Aorta (tissue), 5 donors: ENCODE measurements around the gene GAGE10. TPM values are rescaled to one million over a fixed set of nuclear protein-coding genes. Genes with fewer than 3 reads are reported as not detected.
"Not testable (repeated sequence)": the region's sequence is repeated elsewhere in the genome, so short reads cannot be mapped to it uniquely, and the experiment has no call there.

ENCODE experiments used
- ATAC-seq: fragments of 200-7000 bp; cut with Tn5 transposase; one replicate; pipeline ENCODE4 v1.9.1; 2022; ENCODE audit warnings: moderate library complexity; ENCODE audit not compliant: low FRiP score
- DNase-seq, 2 donors: peaks; one replicate each; pipeline ENCODE4 v3.0.0-alpha.2; 2020
- H3K27ac ChIP-seq, 2 donors: one replicate each; pipeline ENCODE4 v1.5.1; 2013; ENCODE audit warnings: low read length in 2 of 2, mild to moderate bottlenecking in 2 of 2, moderate library complexity in 2 of 2, control low read depth in 1 of 2, inconsistent platforms in 1 of 2, low read depth in 1 of 2
- H3K27me3 ChIP-seq, 2 donors: one replicate each; pipeline ENCODE4 v1.6.1; 2013; ENCODE audit warnings: control low read depth in 1 of 2, low read length in 1 of 2, mild to moderate bottlenecking in 1 of 2, moderate library complexity in 1 of 2; ENCODE audit not compliant: insufficient read depth in 2 of 2, control insufficient read depth in 1 of 2
- H3K36me3 ChIP-seq, 2 donors: one replicate each; pipeline ENCODE4 v1.6.1; 2013; ENCODE audit warnings: control low read depth in 1 of 2, low read length in 1 of 2, mild to moderate bottlenecking in 1 of 2; ENCODE audit not compliant: insufficient read depth in 2 of 2, control insufficient read depth in 1 of 2
- H3K4me1 ChIP-seq, 2 donors: one replicate each; pipeline ENCODE4 v1.6.1; 2013; ENCODE audit warnings: low read length in 2 of 2, control low read depth in 1 of 2, mild to moderate bottlenecking in 1 of 2, moderate library complexity in 1 of 2; ENCODE audit not compliant: insufficient read depth in 2 of 2, control insufficient read depth in 1 of 2
- H3K4me3 ChIP-seq, 2 donors: one replicate each; pipeline ENCODE4 v1.5.1; 2013; ENCODE audit warnings: low read length in 2 of 2, control low read depth in 1 of 2, mild to moderate bottlenecking in 1 of 2
- H3K9me3 ChIP-seq: one replicate; pipeline ENCODE4 v1.6.1; 2013; ENCODE audit warnings: mild to moderate bottlenecking, low read length; ENCODE audit not compliant: control insufficient read depth
- WGBS, 2 donors: extraction: QIAGEN DNeasy Blood & Tissue Kit; methylation state at CpG; one replicate each; pipeline ENCODE4 v1.1.7; 2013; 5-methylcytosine and 5-hydroxymethylcytosine counted together
- intact Hi-C, 2 donors: fragments of 100-400 bp; cut with DNase I; formaldehyde crosslinking; loops; one replicate each; pipeline versions ENCODE4 v1.14.2 to v1.15.0; 2022
- polyA plus RNA-seq, 2 donors: library from polyadenylated mRNA; stranded (reverse); fragments of 200-250 nt; gene quantifications; one replicate each; pipeline ENCODE4 v1.2.3, GENCODE V29; 2013
- total RNA-seq, 2 donors: library from RNA; stranded (reverse); fragmentation: NEBNext Ultra II Directional; extraction: Animal tissue kit (Norgen Biotek cat#: 25700); gene quantifications; one replicate each; pipeline ENCODE4 v1.2.1, GENCODE V29; 2021
- donor health status: healthy with polysubstance abuse.
- donor health status: Bipolar disorder and iron deficiency.
- donor health status: DM: no; HTN: no; CAD: no.
- donor health status: DM: no; HTN: no; CAD: no.
- donor health status: DM: yes; HTN: yes; CAD: no.

GAGE10 gene
- total and polyA plus RNA-seq, 4 donors: not detected

- DNase-seq: no peak
- intact Hi-C loops: no loop called here
- Histone ChIP-seq H3K27ac (no peak overlapping the region), H3K27me3 (no peaks in the 10 kb centered on the region), H3K9me3 (no peaks in the 10 kb centered on the region), H3K36me3 (no peaks in the 10 kb centered on the region), H3K4me1 (no peaks in the 10 kb centered on the region), H3K4me3 (no peak overlapping the region)
- ATAC-seq: peak; percentile 50
- WGBS, 2 donors: 35 to 59% methylated on average over 15 of the region's 15 CpGs
Measured at GRCh38 chrX:49308604-49309269, 5.3 kb downstream of the GAGE10 start.

GRCh38 chrX:49309401-49309981 lies 6.0 kb downstream of the GAGE10 start:
- ATAC-seq (no peak), DNase-seq (no peak)

GRCh38 chrX:49310371-49310770 lies 6.9 kb downstream of the GAGE10 start:
- WGBS, 2 donors: 48 to 66% methylated on average over 18 of the region's 18 CpGs
- H3K27me3 ChIP-seq: no peaks in the 10 kb centered on the region
- intact Hi-C loops: no loop called here
- no peaks in the 10 kb centered on the region for H3K36me3 ChIP-seq
- no peak overlapping the region for H3K27ac ChIP-seq
- DNase-seq (no peak), ATAC-seq (no peak)
- H3K4me3 ChIP-seq: no peak overlapping the region
- no peaks in the 10 kb centered on the region for H3K4me1 ChIP-seq
- H3K9me3 ChIP-seq: no peaks in the 10 kb centered on the region

More at GRCh38 chrX:49309401-49309981, 6.0 kb downstream of the GAGE10 start:
- intact Hi-C loops: no loop called here
- 0 to 28% methylated on average over 8 of the region's 8 CpGs for WGBS, 2 donors
- H3K4me3 ChIP-seq: peak overlapping the region; percentile 24 to 48
- H3K4me1 ChIP-seq: no peaks in the 10 kb centered on the region
- H3K27me3 ChIP-seq: no peaks in the 10 kb centered on the region
- H3K27ac ChIP-seq: peak overlapping the region in 1 of 2 donors; percentile 6
- H3K36me3 ChIP-seq: no peaks in the 10 kb centered on the region
- H3K9me3 ChIP-seq: no peaks in the 10 kb centered on the region

DNA sequence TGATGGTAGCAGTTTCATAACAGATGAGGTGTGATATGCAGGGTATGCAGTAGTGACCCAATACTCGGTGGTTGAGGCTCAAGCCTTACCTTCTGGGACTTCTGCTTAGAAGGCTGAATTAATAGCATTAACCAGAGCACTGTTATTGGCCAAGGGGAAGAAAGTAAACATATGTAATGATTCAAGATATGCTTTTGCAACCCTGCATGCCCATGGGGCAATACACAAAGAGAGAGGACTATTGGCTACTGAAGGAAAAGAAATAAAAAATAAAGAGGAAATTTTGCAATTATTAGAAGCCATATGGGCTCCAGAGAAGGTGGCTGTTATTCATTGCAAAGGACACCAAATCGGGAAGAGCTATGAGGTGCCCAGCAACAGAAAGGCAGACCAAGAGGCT lies 8.7 kb downstream of the GAGE10 start:
- Histone ChIP-seq H3K9me3 (no peaks in the 10 kb centered on the region), H3K27me3 (no peaks in the 10 kb centered on the region), H3K4me1 (no peaks in the 10 kb centered on the region), H3K27ac (no peak overlapping the region), H3K4me3 (no peak overlapping the region), H3K36me3 (no peaks in the 10 kb centered on the region)
- DNase-seq (no peak), ATAC-seq (no peak)
- intact Hi-C loops: no loop called here
- 79 to 87% methylated on average over 2 of the region's 2 CpGs for WGBS, 2 donors

DNA sequence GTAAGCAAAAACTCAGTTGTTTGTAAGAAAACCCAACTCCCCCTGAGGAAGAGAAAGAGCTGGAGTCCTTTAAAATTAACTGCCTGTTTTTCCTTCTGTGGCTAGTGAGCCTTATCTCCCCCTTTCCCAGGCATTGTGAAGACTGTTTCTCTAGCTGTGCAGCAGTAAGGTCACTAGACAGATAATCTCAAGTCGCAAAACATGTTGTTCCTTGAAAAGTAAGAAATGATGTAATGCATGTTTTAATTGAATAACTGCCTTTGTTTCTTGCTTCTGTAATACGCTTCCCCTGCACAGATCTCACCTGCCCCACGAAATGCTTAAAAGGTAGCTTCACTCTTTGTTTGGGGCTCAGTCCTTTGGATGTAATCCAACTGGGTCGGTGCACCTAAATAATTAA lies 12.6 kb downstream of the GAGE10 start:
- H3K9me3 ChIP-seq: no peaks in the 10 kb centered on the region

DNA sequence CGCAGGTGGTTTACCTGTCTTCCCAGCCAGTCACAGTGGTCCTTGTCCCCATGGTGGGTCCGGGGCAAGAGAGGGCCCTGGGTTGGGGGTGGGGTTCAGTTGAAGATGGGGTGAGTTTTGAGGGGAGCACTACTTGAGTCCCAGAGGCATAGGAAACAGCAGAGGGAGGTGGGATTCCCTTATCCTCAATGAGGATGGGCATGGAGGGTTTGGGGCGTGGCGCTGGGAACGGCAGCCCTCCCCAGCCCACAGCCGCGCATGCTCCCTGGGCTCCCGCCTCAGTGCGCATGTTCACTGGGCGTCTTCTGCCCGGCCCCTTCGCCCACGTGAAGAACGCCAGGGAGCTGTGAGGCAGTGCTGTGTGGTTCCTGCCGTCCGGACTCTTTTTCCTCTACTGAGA lies 18.3 kb downstream of the GAGE10 start, which contains the start of gene GAGE12J:
Gene GAGE12J (plus strand): TSS at position 301 of the 400 bp plus-strand sequence. CDS start 1,157 bp downstream, outside the sequence.
- H3K4me3 ChIP-seq, H3K9me3 ChIP-seq, H3K36me3 ChIP-seq, ATAC-seq, H3K4me1 ChIP-seq, H3K27me3 ChIP-seq, DNase-seq, intact Hi-C loops, H3K27ac ChIP-seq: not testable (repeated sequence)
- WGBS, 2 donors: no CpG with 5 or more reads among the region's 16 CpGs

More for the DNA sequence above, 12.6 kb downstream of the GAGE10 start:
- no peak for DNase-seq
- 53 to 55% methylated on average over 4 of the region's 4 CpGs for WGBS, 2 donors
- Histone ChIP-seq H3K27ac (no peak overlapping the region), H3K4me1 (no peaks in the 10 kb centered on the region), H3K4me3 (no peak overlapping the region), H3K36me3 (no peaks in the 10 kb centered on the region), H3K27me3 (no peaks in the 10 kb centered on the region)
- intact Hi-C loops: no loop called here
- no peak for ATAC-seq

DNA sequence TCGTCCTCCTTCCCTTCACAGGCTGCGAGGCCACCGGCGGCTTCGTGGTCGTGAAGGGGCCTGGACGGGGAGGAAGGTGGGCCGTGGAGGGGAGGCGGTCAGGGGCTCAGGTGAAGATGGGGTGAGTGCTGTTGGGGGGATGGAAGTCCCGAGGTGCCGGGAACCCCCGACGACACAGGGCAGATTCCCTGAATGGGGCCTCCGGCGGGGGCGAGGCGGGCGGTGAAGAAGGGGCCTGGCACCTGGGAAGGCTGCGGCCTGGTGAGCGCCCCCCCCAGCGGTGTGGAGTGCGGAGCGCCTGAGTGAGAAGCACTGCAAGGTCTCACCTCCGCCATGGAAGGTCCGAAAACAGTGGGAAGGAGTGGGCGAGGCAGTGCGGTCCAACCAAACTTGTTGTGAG lies 18.8 kb downstream of the GAGE10 start:
- ATAC-seq, H3K9me3 ChIP-seq, H3K4me3 ChIP-seq, H3K27ac ChIP-seq, intact Hi-C loops, DNase-seq, H3K4me1 ChIP-seq, H3K27me3 ChIP-seq, H3K36me3 ChIP-seq: not testable (repeated sequence)
- 100% methylated on average over 4 of the region's 27 CpGs; no CpG with 5 or more reads in 1 of the 2 donors for WGBS, 2 donors

DNA sequence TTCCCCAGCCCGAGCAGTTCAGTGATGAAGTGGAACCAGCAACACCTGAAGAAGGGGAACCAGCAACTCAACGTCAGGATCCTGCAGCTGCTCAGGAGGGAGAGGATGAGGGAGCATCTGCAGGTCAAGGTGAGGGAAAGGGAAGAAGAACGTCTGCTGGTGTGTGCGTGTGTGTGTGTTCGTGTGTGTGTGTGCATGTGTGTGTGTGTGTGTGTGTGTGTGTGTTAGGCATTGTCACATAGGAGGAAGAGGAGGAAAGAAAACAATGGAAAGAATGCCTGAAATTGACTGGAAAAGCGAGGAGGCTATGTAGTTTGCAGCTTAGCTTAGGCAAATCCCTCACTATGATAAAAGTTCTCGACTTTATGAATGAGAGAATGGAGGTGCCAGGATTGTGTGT lies 20.3 kb downstream of the GAGE10 start:
- DNase-seq, H3K27me3 ChIP-seq, H3K36me3 ChIP-seq, intact Hi-C loops, H3K4me3 ChIP-seq, H3K9me3 ChIP-seq, ATAC-seq, H3K27ac ChIP-seq, H3K4me1 ChIP-seq: not testable (repeated sequence)
- WGBS, 2 donors: 64% methylated on average over 3 of the region's 7 CpGs; no CpG with 5 or more reads in 1 of the 2 donors

- ATAC-seq, H3K27ac ChIP-seq, H3K27me3 ChIP-seq, intact Hi-C loops, H3K36me3 ChIP-seq, DNase-seq, H3K4me3 ChIP-seq, H3K4me1 ChIP-seq, H3K9me3 ChIP-seq: not testable (repeated sequence)
- 79 to 89% methylated on average over 3 of the region's 11 CpGs for WGBS, 2 donors
Measured at GRCh38 chrX:49330421-49330820, 27.0 kb downstream of the GAGE10 start.
